Brain microvascular endothelial cell (primary cell): ENCODE data around the gene LRPPRC.

Experiments used
- DNase-seq: peaks from one replicate; pipeline ENCODE4 v3.0.0-alpha.2; 2020
- H3K27ac ChIP-seq: fragments of 250-450 bp; sonication (Bioruptor Pico); 2 replicates; pipeline ENCODE4 v1.5.1; 2020; ENCODE audit warnings: mild to moderate bottlenecking, moderate library complexity
- H3K27me3 ChIP-seq: fragments of 250-450 bp; sonication (Bioruptor Pico); replicated peaks from 2 replicates; pipeline ENCODE4 v1.5.1; 2020; ENCODE audit warnings: mild to moderate bottlenecking
- H3K36me3 ChIP-seq: fragments of 250-450 bp; sonication (Bioruptor Pico); replicated peaks from 2 replicates; pipeline ENCODE4 v1.5.1; 2020; ENCODE audit warnings: mild to moderate bottlenecking
- H3K4me3 ChIP-seq: 2 replicates; pipeline ENCODE4 v1.5.1; 2011; ENCODE audit warnings: low read depth, mild to moderate bottlenecking, control low read depth, low read length, moderate library complexity
- CTCF ChIP-seq: IDR thresholded peaks from 2 replicates; pipeline ENCODE4 v1.5.1; 2011; ENCODE audit warnings: low read depth, mild to moderate bottlenecking, moderate library complexity, low read length, control low read depth, inconsistent platforms; ENCODE audit errors: missing control alignments
- in situ Hi-C: cut with HindIII; loops from 2 replicates; pipeline ENCODE4 v1.10.0; 2017; ENCODE audit warnings: low sequenced_read_pairs, low pct_ligation_motif_present

The LRPPRC gene

GRCh38 chr2:43890855-43891254 is 104.9 kb downstream of the LRPPRC start:
- TF ChIP-seq CTCF = no peak

DNA sequence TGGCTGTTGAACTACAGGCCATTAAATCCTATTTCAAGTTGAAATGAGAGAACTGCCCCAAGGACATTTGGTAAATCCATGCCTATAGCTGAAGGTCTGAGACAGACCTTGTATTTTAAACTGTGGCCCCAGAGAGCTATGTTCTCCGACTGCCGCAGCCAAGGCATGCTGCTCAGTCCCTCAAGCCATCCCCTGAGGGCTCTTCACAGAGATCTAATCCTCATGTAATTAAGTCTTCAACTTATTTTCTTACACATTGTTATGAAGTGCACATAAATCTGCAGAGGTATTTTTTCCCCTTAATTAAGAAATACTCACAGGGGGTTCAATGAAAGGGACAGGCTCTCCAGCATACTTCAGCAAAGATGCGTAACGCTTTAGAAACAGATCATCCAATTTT is 106.4 kb downstream of the LRPPRC start:
- Histone ChIP-seq H3K27me3 (no peaks in the 10 kb centered on the region), H3K36me3 (peaks cover 44% of the 10 kb centered on the region), H3K4me3 (no peak overlapping the region), H3K27ac (no peak overlapping the region)
- in situ Hi-C loops = no loop called here
- TF ChIP-seq CTCF = no peak
- DNase-seq = no peak

More at GRCh38 chr2:43890855-43891254, 104.9 kb downstream of the LRPPRC start:
- DNase-seq = no peak
- Histone ChIP-seq H3K27ac (no peak overlapping the region), H3K36me3 (peaks cover 44% of the 10 kb centered on the region), H3K27me3 (no peaks in the 10 kb centered on the region), H3K4me3 (no peak overlapping the region)
- in situ Hi-C loops = no loop called here

- in situ Hi-C loops = no loop called here
- DNase-seq = no peak
- no peak for TF ChIP-seq CTCF
- H3K27ac ChIP-seq = no peak overlapping the region
- H3K27me3 ChIP-seq = no peaks in the 10 kb centered on the region
- peaks cover 26% of the 10 kb centered on the region for H3K36me3 ChIP-seq
- H3K4me3 ChIP-seq = no peak overlapping the region
Measured at GRCh38 chr2:43887176-43887575, 108.6 kb downstream of the LRPPRC start.

DNA sequence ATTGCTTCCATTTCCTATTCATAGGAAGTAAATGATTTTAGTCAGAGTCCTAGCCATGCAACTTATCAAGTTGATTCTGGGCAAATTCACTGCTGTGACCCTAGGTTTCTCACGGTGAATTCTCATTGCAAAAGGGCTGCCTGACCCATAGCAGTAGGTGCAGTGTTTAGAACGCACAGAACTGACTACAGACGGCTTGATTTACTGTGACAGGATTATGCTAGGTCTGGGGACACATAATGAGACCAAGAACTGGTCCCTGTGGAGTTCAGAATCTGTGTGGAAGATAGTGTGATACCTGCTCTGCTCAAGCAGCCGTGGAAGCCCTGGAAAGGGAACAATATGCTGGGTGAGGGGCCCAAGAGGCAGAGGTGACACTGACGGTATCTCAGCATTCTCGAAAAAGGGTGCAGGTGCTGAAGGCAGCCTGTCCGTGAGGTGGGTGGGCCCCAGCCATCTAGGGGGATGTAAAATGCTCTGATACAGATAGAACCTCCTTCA is 110.6 kb downstream of the LRPPRC start:
- in situ Hi-C loops = no loop called here
- H3K27ac ChIP-seq = no peak overlapping the region
- no peak for TF ChIP-seq CTCF
- no peak for DNase-seq
- peaks cover 21% of the 10 kb centered on the region for H3K36me3 ChIP-seq
- H3K27me3 ChIP-seq = no peaks in the 10 kb centered on the region
- no peak overlapping the region for H3K4me3 ChIP-seq

- H3K27me3 ChIP-seq = no peaks in the 10 kb centered on the region
- H3K36me3 ChIP-seq = peaks cover 18% of the 10 kb centered on the region
- H3K4me3 ChIP-seq = no peak overlapping the region
- in situ Hi-C loops = no loop called here
- no peak overlapping the region for H3K27ac ChIP-seq
- TF ChIP-seq CTCF = no peak
- DNase-seq = no peak
Measured at GRCh38 chr2:43884689-43885088, 111.1 kb downstream of the LRPPRC start.

DNA sequence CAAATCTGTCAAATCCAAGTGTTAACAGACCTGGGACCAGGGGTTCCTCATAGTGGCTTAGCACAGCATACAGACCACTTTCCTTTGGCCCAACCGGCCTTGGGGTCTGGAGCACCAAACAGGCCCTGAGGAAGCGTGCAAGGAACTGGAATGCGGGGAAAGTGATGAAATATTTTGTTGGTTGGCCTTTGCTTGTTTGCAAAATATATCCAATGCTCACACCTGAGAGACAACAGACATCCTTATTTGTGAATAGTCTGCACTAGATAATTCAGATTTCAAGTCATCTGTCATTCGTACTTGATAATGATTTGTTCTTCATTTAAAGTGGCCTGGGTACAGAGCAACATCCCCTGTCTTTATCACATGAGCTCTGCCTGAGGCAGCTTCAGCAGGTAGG is 113.5 kb downstream of the LRPPRC start:
- H3K27ac ChIP-seq = no peak overlapping the region
- H3K27me3 ChIP-seq = no peaks in the 10 kb centered on the region
- TF ChIP-seq CTCF = no peak
- in situ Hi-C loops = no loop called here
- no peak overlapping the region for H3K4me3 ChIP-seq
- H3K36me3 ChIP-seq = peaks cover 2% of the 10 kb centered on the region
- no peak for DNase-seq
